HEK293 (cell line): ENCODE measurements around the gene UGT3A1.

Source experiments
- EGR2 ChIP-seq: fragments of 450-650 bp; formaldehyde crosslinking; IDR thresholded peaks from 2 replicates; pipeline ENCODE4 v1.5.1; 2016; ENCODE audit warnings: low read depth, missing biosample characterization, missing genetic modification characterization
- GFI1B ChIP-seq: fragments of 450-650 bp; formaldehyde crosslinking; IDR thresholded peaks from 2 replicates; pipeline ENCODE4 v1.5.1; 2016; ENCODE audit warnings: missing biosample characterization, missing genetic modification characterization
- SP7 ChIP-seq: fragments of 450-650 bp; formaldehyde crosslinking; IDR thresholded peaks from 2 replicates; pipeline ENCODE4 v1.5.1; 2016; ENCODE audit warnings: missing biosample characterization, missing genetic modification characterization
- ZNF341 ChIP-seq: fragments of 450-650 bp; formaldehyde crosslinking; IDR thresholded peaks from 2 replicates; pipeline ENCODE4; 2016; ENCODE audit warnings: low read depth, missing biosample characterization, missing genetic modification characterization
- ZNF473 ChIP-seq: fragments of 450-650 bp; formaldehyde crosslinking; IDR thresholded peaks from 2 replicates; pipeline ENCODE4 v1.5.1; 2017; ENCODE audit warnings: missing biosample characterization, missing genetic modification characterization
- ZNF561 ChIP-seq: fragments of 450-650 bp; IDR thresholded peaks from 2 replicates; pipeline ENCODE4 v1.5.1; 2018; ENCODE audit warnings: missing biosample characterization, missing genetic modification characterization, borderline replicate concordance
- ZNF670 ChIP-seq: fragments of 450-650 bp; formaldehyde crosslinking; IDR thresholded peaks from 2 replicates; pipeline ENCODE4 v1.5.1; 2016; ENCODE audit warnings: missing biosample characterization, missing genetic modification characterization, low read depth
- TF ChIP-seq, protein P1 (sequence below): fragments of 450-650 bp; formaldehyde crosslinking; IDR thresholded peaks from 2 replicates; pipeline ENCODE4 v1.5.1; 2017; ENCODE audit warnings: missing biosample characterization, missing genetic modification characterization
- TF ChIP-seq, protein P2 (sequence below): fragments of 450-650 bp; formaldehyde crosslinking; IDR thresholded peaks from 2 replicates; pipeline ENCODE4 v1.5.1; 2016; ENCODE audit warnings: missing biosample characterization, missing genetic modification characterization
- TF ChIP-seq, protein P3 (sequence below): fragments of 450-650 bp; IDR thresholded peaks from 2 replicates; pipeline ENCODE4 v1.5.1; 2018; ENCODE audit warnings: missing biosample characterization, mild to moderate bottlenecking, missing genetic modification characterization

The UGT3A1 gene

DNA sequence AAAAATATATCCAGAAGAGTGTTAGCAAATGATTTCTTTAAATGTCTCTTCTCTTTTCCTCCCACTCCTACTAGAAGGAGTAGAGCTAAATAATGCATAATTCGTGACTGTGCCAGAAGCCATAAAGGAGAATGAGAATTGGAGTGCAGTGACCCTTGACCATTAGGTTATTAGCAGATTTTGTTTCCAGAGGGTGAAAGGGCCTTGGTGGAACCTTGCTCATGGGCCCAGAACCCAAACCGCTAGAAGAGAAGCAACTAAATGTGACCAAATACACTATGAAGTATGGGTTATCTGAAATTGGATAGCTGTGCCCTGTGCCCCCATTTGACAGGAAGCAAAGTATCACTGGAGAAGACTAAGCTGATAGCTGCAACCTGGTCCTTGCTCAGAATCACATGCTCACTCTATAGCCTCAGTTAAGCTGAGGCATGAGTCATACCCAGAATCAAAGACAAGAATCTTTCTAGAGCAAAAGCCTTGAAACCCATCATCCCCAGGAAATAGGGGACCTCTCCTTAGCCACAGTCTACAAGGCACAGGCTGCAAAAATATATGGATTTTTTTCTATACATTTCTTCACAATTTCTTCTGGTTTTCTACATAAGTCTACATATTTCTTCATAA lies 89.0 kb downstream of the UGT3A1 start (continued):
- TF ChIP-seq, protein P1, sequence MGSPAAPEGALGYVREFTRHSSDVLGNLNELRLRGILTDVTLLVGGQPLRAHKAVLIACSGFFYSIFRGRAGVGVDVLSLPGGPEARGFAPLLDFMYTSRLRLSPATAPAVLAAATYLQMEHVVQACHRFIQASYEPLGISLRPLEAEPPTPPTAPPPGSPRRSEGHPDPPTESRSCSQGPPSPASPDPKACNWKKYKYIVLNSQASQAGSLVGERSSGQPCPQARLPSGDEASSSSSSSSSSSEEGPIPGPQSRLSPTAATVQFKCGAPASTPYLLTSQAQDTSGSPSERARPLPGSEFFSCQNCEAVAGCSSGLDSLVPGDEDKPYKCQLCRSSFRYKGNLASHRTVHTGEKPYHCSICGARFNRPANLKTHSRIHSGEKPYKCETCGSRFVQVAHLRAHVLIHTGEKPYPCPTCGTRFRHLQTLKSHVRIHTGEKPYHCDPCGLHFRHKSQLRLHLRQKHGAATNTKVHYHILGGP (tag by site-specific recombination): no peak
- TF ChIP-seq ZNF473 (tag by site-specific recombination) (no peak), ZNF561 (tag by site-specific recombination) (no peak), ZNF670 (tag by site-specific recombination) (no peak), GFI1B (no peak), ZNF341 (tag by site-specific recombination) (no peak), SP7 (no peak), EGR2 (tag by site-specific recombination) (no peak)
- TF ChIP-seq, protein P2, sequence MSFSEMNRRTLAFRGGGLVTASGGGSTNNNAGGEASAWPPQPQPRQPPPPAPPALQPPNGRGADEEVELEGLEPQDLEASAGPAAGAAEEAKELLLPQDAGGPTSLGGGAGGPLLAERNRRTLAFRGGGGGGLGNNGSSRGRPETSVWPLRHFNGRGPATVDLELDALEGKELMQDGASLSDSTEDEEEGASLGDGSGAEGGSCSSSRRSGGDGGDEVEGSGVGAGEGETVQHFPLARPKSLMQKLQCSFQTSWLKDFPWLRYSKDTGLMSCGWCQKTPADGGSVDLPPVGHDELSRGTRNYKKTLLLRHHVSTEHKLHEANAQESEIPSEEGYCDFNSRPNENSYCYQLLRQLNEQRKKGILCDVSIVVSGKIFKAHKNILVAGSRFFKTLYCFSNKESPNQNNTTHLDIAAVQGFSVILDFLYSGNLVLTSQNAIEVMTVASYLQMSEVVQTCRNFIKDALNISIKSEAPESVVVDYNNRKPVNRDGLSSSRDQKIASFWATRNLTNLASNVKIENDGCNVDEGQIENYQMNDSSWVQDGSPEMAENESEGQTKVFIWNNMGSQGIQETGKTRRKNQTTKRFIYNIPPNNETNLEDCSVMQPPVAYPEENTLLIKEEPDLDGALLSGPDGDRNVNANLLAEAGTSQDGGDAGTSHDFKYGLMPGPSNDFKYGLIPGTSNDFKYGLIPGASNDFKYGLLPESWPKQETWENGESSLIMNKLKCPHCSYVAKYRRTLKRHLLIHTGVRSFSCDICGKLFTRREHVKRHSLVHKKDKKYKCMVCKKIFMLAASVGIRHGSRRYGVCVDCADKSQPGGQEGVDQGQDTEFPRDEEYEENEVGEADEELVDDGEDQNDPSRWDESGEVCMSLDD (tag by site-specific recombination): no peak
- TF ChIP-seq, protein P3, sequence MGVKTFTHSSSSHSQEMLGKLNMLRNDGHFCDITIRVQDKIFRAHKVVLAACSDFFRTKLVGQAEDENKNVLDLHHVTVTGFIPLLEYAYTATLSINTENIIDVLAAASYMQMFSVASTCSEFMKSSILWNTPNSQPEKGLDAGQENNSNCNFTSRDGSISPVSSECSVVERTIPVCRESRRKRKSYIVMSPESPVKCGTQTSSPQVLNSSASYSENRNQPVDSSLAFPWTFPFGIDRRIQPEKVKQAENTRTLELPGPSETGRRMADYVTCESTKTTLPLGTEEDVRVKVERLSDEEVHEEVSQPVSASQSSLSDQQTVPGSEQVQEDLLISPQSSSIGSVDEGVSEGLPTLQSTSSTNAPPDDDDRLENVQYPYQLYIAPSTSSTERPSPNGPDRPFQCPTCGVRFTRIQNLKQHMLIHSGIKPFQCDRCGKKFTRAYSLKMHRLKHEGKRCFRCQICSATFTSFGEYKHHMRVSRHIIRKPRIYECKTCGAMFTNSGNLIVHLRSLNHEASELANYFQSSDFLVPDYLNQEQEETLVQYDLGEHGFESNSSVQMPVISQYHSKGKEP (tag by site-specific recombination): no peak
